HG03280 (cell line): ENCODE data around the gene ZSCAN22.
"Not testable (repeated sequence)": the region's sequence is repeated elsewhere in the genome, so short reads cannot be mapped to it uniquely, and the experiment has no call there.

ENCODE experiments used
- ATAC-seq: cut with Tn5 transposase; IDR thresholded peaks from one replicate; pipeline ENCODE4 v1.9.1; 2021; ENCODE audit warnings: mild to moderate bottlenecking, moderate library complexity; ENCODE audit not compliant: unreplicated experiment

Gene ZSCAN22

DNA sequence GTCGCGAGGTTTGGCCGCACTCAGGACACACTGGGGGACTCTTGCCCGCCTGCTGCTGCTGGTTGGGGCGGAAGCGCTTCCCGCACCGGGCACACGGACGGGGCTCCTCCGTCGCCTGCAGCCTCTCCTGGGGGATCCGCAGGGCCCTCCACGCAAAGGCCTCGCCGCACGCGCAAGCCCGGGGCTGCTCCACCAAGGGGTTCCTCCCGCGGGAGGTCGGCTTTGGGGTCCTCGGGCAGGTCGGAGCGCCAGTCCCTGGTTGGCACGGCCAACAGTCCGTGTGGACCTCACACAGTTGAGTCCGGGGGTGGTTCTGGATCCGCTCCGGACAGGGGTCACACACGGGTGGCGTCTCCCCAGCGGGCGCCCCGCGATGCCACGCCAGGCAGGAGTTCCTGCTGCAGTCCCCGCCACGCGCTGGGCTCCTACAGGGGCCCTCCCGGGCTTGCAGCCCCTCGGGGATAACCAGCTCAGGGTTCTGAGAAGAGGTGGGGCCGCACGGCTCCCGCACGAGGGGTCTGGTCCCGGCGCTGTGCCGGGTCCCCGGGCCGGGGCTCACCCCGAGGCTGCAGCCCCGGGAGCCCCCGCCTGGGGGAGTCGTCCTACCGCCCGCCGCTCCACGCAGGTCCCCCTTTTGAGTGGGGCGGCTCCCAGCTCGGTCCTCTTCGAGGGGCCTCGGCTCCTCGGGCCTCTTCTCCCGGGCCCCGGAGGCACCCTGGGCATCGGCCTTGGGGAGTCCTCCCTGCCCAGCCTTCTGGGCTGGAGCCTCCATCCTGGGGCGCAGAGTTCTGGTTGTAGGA lies 42.0 kb downstream of the ZSCAN22 start:
- no peak for ATAC-seq

GRCh38 chr19:58372311-58373133 lies 45.7 kb downstream of the ZSCAN22 start:
- ATAC-seq, result no peak

DNA sequence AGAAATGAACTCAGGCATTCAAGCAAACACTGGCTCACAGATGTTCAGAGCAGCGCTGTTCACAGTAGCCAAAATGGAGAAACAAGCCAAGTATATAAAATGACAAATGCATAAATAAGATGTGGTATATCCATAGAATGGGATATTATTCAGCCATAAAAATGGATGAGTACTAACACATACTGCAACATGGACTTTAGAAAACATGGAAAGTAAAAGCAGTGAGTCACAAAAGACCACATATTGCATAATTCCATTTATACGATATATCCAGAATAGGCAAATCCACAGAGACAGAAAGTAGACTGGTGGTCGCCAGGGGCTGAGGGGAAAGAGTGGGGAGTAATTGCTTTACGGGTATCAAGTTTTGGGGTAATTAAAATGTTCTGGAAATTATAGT lies 47.4 kb downstream of the ZSCAN22 start:
- no peak for ATAC-seq

DNA sequence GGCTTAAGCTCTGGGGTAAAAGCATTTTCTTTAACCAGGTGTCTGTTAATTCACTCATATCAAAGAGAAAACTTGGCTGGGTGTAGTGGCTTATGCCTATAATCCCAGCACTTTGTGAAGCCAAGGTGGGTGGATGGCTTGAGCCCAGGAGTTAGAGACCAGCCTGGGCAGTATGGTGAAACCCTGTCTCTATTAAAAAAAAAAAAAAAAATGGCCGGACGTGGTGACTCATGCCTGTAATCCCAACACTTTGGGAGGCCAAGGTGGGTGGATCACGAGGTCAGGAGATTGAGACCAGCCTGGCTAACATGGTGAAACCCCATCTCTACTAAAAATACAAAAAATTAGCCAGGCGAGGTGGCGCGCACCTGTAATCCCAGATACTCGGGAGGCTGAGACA lies 49.9 kb downstream of the ZSCAN22 start:
- ATAC-seq, result not testable (repeated sequence)

DNA sequence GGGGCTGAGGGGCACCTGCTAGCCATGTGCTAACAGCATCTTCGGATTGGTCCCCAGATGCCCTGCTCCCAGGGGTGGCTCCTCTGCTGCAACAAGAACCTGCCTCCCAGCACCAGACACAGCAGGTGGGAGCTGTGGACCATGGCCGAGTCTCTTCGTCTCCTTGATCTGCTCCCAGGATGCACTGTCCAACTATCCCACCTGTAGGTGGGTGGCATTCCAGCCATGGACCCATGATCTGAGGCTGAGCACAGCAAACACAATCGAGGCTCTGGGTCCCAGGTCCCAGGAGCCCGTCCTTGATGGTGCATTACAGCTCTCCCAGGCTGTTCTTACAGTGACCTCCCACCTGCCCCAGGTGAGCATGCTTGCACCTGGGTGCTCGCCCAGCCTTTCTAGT lies 52.5 kb downstream of the ZSCAN22 start:
- no peak for ATAC-seq

GRCh38 chr19:58380037-58380661 lies 53.4 kb downstream of the ZSCAN22 start:
- no peak for ATAC-seq

GRCh38 chr19:58380662-58381459 lies 54.1 kb downstream of the ZSCAN22 start, which contains the start of gene ZNF837:
Gene ZNF837 (minus strand): TSS chr19:58381030. CDS start chr19:58369332, 11,698 bp downstream.
- ATAC-seq, result peak; percentile 78

DNA sequence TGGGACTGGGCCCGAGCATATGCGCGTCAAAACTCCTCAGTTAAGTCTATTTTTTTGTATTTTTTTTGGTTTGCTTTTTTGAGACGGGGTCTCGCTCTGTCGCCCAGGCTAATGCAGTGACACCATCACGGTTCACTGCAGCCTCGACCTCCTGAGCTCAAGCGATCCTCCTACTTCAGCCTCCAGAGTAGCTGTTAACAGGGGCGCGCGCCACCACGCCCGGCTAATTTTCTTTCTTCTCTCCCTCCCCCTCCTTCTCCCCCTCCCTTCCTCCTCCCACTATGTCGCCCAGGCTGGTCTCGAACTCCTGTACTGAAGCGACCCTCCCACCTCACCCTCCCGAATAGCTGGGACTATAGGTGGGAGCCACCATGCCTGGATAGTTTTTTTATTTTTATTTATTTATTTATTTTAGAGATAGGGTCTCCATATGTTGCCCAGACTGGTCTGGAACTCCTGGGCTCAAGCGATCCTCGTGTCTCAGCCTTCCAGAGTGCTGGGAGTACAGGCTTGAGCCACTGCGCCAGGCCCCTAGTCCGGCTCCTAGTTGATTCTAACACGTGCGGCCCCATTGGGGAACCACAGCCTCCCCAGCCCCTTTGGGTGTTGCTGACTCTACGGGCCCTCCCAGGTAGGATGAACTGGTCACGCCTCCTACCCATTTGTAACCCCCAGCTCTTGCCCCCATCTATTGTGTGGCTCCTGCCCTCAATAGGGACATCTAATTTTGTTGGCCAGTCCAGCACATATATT lies 54.8 kb downstream of the ZSCAN22 start:
- ATAC-seq, result no peak

DNA sequence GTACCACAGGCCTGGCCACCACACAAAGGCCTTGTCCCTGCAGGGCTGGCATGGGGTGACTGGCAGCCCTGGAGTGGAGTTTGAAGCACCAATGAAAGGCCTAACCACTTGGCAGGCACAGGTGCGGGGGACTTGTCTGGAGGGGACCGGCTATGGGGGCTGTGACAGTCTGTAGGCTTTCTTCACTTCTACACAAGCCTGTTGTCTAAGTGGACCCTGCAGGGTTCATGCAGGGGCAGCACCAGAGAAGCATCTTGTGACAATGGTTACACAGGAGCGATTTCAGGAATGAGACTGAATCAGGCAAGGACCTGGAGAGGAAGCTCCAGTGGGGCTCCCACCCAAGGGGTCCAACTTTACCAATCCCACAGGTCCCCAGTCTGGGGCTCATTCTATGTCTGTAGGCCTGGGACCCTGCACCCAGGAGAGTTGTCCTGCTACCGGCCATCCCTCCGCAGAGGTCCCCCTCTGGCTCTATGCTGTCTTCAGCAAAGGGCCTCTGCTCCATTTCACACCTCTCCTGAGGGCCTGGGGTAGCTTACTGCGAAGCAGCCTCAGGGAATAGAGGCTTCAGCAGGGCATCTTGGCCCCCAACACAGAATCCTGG lies 56.3 kb downstream of the ZSCAN22 start:
- no peak for ATAC-seq

- ATAC-seq, result no peak
Observed at GRCh38 chr19:58385313-58385890, 58.6 kb downstream of the ZSCAN22 start.

DNA sequence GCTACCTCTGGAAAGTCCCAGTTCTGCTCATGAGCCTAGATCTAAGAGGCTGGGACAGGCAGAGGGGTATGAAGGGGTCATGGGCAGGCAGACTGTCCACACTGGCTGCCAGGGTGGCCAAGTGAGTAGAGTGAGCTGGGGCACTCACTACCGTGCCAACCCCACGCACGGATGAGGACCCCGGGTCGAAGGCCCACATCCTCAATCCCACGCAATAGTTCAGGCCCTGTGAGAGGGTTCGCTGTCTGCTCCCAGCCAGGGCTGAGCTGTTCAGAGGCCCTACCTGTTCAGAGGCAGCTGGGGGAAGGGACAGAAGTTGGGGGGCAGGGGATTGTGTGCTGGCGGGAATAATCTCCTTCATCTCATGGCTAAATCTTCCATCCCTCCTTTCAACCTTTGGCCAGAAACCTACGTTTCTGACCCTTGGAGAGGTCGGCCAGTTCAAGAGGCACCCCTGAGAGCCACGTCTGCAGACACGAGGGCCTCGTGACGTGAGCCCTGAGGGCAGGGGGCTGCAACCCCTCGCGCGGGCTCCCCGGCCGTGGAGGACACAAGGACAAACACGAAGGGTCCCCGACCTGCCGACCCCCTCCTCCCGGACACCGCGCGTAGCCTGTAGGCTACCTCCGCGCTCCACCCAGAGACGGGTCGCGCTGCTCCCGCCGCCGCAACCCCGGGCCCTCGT lies 59.2 kb downstream of the ZSCAN22 start:
- peak; percentile 5 for ATAC-seq

GRCh38 chr19:58386576-58387337 lies 60.0 kb downstream of the ZSCAN22 start, which contains the start of gene RPS5:
Gene RPS5 (plus strand): TSS chr19:58387269. CDS start chr19:58388138, 869 bp downstream.
- peak; percentile 93 for ATAC-seq

- no peak for ATAC-seq
Observed at GRCh38 chr19:58387338-58388174, 60.8 kb downstream of the ZSCAN22 start.

DNA sequence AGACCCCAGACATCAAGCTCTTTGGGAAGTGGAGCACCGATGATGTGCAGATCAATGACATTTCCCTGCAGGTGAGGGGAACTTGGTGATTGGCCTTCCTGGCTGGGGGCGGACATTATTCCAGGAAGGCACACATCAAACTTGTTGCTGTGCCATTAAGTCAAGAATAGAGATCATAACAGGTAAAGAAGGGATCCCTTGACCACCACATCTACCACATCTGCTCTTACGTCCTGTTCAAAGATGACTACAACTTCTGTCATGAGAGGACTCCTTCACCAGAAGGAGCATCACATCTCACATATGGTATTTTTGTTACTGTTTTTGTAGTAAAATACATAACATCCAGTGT lies 61.4 kb downstream of the ZSCAN22 start:
- no peak for ATAC-seq
